GM12892 (cell line): ENCODE measurements around the gene NUTM2D.
"Not testable (repeated sequence)": the region's sequence is repeated elsewhere in the genome, so short reads cannot be mapped to it uniquely, and the experiment has no call there.

Source experiments
- DNase-seq: peaks from one replicate; pipeline ENCODE4 v3.0.0; 2011; ENCODE audit not compliant: insufficient read length
- FAIRE-seq: peaks from 2 replicates; lab custom pipeline; 2011; peaks lifted over from hg19 to GRCh38; lab: Jason Lieb, UNC

NUTM2D gene

GRCh38 chr10:87369514-87370112, 12.1 kb downstream of the NUTM2D start:
- DNase-seq, FAIRE-seq: not testable (repeated sequence)

GRCh38 chr10:87374091-87374490, 16.5 kb downstream of the NUTM2D start:
- not testable (repeated sequence) for FAIRE-seq, DNase-seq

GRCh38 chr10:87379115-87379514, 21.6 kb downstream of the NUTM2D start:
- FAIRE-seq, DNase-seq: not testable (repeated sequence)

GRCh38 chr10:87383149-87383857, 25.8 kb downstream of the NUTM2D start:
- FAIRE-seq, DNase-seq: not testable (repeated sequence)

GRCh38 chr10:87384283-87384682, 26.7 kb downstream of the NUTM2D start:
- FAIRE-seq, DNase-seq: not testable (repeated sequence)

GRCh38 chr10:87385762-87386360, 28.3 kb downstream of the NUTM2D start:
- not testable (repeated sequence) for DNase-seq, FAIRE-seq

- DNase-seq, FAIRE-seq: not testable (repeated sequence)
Measured at GRCh38 chr10:87391360-87391759, 33.8 kb downstream of the NUTM2D start.

GRCh38 chr10:87396206-87396605, 38.7 kb downstream of the NUTM2D start:
- FAIRE-seq, DNase-seq: not testable (repeated sequence)

GRCh38 chr10:87398436-87398835, 40.9 kb downstream of the NUTM2D start:
- not testable (repeated sequence) for FAIRE-seq, DNase-seq

- DNase-seq, FAIRE-seq: not testable (repeated sequence)
Measured at GRCh38 chr10:87407516-87408467, 50.2 kb downstream of the NUTM2D start.

GRCh38 chr10:87413921-87414320, 56.4 kb downstream of the NUTM2D start:
- not testable (repeated sequence) for FAIRE-seq, DNase-seq
